LNCaP clone FGC (cell line): ENCODE measurements around the gene ZNF248.
"Not testable (repeated sequence)": the region's sequence is repeated elsewhere in the genome, so short reads cannot be mapped to it uniquely, and the experiment has no call there.

Experiments
- DNase-seq: peaks from one replicate; pipeline ENCODE4 v3.0.0-alpha.2; 2011; ENCODE audit warnings: low read depth
- H3K4me3 ChIP-seq: 2 replicates; pipeline ENCODE4 v1.5.1; 2011; ENCODE audit warnings: mild to moderate bottlenecking, low read depth, low read length, control low read depth
- CTCF ChIP-seq: IDR thresholded peaks from 2 replicates; pipeline ENCODE4 v1.5.1; 2012; ENCODE audit warnings: mild to moderate bottlenecking; ENCODE audit not compliant: control insufficient read depth, insufficient read depth; ENCODE audit errors: extremely low read depth

ZNF248 gene

GRCh38 chr10:37860494-37861190, 3.2 kb upstream of the ZNF248 start:
- TF ChIP-seq CTCF, result no peak
- peak; percentile 98 for DNase-seq
- no peak overlapping the region for H3K4me3 ChIP-seq

- DNase-seq, H3K4me3 ChIP-seq: not testable (repeated sequence)
Observed at GRCh38 chr10:37859270-37859669, 1.9 kb upstream of the ZNF248 start.

GRCh38 chr10:37856881-37857286, 526 bp downstream of the ZNF248 start:
- no peak for TF ChIP-seq CTCF
- H3K4me3 ChIP-seq, result peak overlapping the region; percentile 94
- no peak for DNase-seq

GRCh38 chr10:37855636-37856035, 1.8 kb downstream of the ZNF248 start:
- no peak for TF ChIP-seq CTCF
- H3K4me3 ChIP-seq, result peak overlapping the region; percentile 94
- DNase-seq, result no peak

- no peak overlapping the region for H3K4me3 ChIP-seq
- no peak for TF ChIP-seq CTCF
- DNase-seq, result no peak
Observed at GRCh38 chr10:37854626-37855025, 2.8 kb downstream of the ZNF248 start.

- DNase-seq, result no peak
- no peak for TF ChIP-seq CTCF
- H3K4me3 ChIP-seq, result no peak overlapping the region
Observed at GRCh38 chr10:37844644-37845043, 12.8 kb downstream of the ZNF248 start.

- TF ChIP-seq CTCF, result no peak
- no peak overlapping the region for H3K4me3 ChIP-seq
- no peak for DNase-seq
Observed at GRCh38 chr10:37839243-37839642, 18.2 kb downstream of the ZNF248 start.
